WTC11 (cell line): Measurements from ENCODE around the gene APOA4. TPM values are rescaled to one million over a fixed set of nuclear protein-coding genes. Genes with fewer than 3 reads are reported as not detected.

ENCODE experiments used
- ATAC-seq: fragments of 200-7000 bp; cut with Tn5 transposase; 2 replicates; pipeline ENCODE4 v1.10.0; 2021; ENCODE audit warnings: mild to moderate bottlenecking, moderate library complexity
- CTCF ChIA-PET: fragments of 300-600 bp; sonication (Branson Sonifier 250); formaldehyde crosslinking; loops from one replicate; lab custom pipeline; 2021; ENCODE audit warnings: antibody characterized with exemption; lab: Charles Lee
- POLR2A ChIA-PET: fragments of 350-600 bp; sonication (Branson Sonifier 250); formaldehyde crosslinking; loops from one replicate; lab custom pipeline; 2021; ENCODE audit warnings: antibody characterized with exemption; lab: Charles Lee
- DNase-seq: peaks from one replicate; pipeline ENCODE4 v3.0.0; 2021; ENCODE audit warnings: low spot score
- H3K27ac Mint-ChIP-seq: 2 replicates; pipeline ENCODE4 v1.8.0; 2021; ENCODE audit warnings: mixed read lengths
- H3K27me3 Mint-ChIP-seq: 2 replicates; pipeline ENCODE4 v1.8.0; 2021; ENCODE audit warnings: low read depth, mild to moderate bottlenecking, moderate library complexity, mixed read lengths
- H3K36me3 Mint-ChIP-seq: 2 replicates; pipeline ENCODE4 v1.8.0; 2021; ENCODE audit warnings: mixed read lengths
- H3K4me1 Mint-ChIP-seq: 2 replicates; pipeline ENCODE4 v1.8.0; 2022; ENCODE audit warnings: mixed read lengths
- H3K4me3 Mint-ChIP-seq: 2 replicates; pipeline ENCODE4 v1.8.0; 2021; ENCODE audit warnings: mild to moderate bottlenecking, moderate library complexity, mixed read lengths
- H3K9me3 Mint-ChIP-seq: 2 replicates; pipeline ENCODE4 v1.8.0; 2021; ENCODE audit warnings: mixed read lengths
- ATF6 ChIP-seq: sonication (generic); formaldehyde crosslinking; IDR thresholded peaks from 2 replicates; pipeline ENCODE4 v1.8.1; 2023; ENCODE audit warnings: mild to moderate bottlenecking, missing genetic modification reagents
- E2F1 ChIP-seq: sonication (generic); formaldehyde crosslinking; IDR thresholded peaks from 2 replicates; pipeline ENCODE4 v1.8.0; 2022; ENCODE audit warnings: mild to moderate bottlenecking, missing genetic modification reagents
- FOXJ3 ChIP-seq: sonication (generic); formaldehyde crosslinking; IDR thresholded peaks from 2 replicates; pipeline ENCODE4 v1.9.0; 2021; ENCODE audit warnings: missing genetic modification reagents, mild to moderate bottlenecking, borderline replicate concordance
- FOXK1 ChIP-seq: sonication (generic); formaldehyde crosslinking; IDR thresholded peaks from 2 replicates; pipeline ENCODE4 v1.8.0; 2022; ENCODE audit warnings: mild to moderate bottlenecking, moderate library complexity, missing genetic modification reagents
- GTF2I ChIP-seq: fragments of 250-450 bp; sonication (Bioruptor Pico); conservative IDR thresholded peaks from 2 replicates; pipeline ENCODE4 v1.4.0; 2021; ENCODE audit warnings: mild to moderate bottlenecking
- NFE2L1 ChIP-seq: sonication (generic); formaldehyde crosslinking; IDR thresholded peaks from 2 replicates; pipeline ENCODE4 v1.8.1; 2023; ENCODE audit warnings: missing genetic modification reagents
- NR1H2 ChIP-seq: sonication (generic); formaldehyde crosslinking; IDR thresholded peaks from 2 replicates; pipeline ENCODE4 v1.9.0; 2021; ENCODE audit warnings: mild to moderate bottlenecking, moderate library complexity, missing genetic modification reagents
- OVOL2 ChIP-seq: fragments of 250-450 bp; sonication (Bioruptor Pico); IDR thresholded peaks from 2 replicates; pipeline ENCODE4 v1.9.0; 2021; ENCODE audit warnings: mild to moderate bottlenecking, borderline replicate concordance
- PRDM15 ChIP-seq: sonication (generic); formaldehyde crosslinking; IDR thresholded peaks from 2 replicates; pipeline ENCODE4 v1.8.0; 2022; ENCODE audit warnings: missing genetic modification reagents
- SMAD3 ChIP-seq: sonication (generic); formaldehyde crosslinking; IDR thresholded peaks from 2 replicates; pipeline ENCODE4 v1.8.0; 2022; ENCODE audit warnings: missing genetic modification reagents, mild to moderate bottlenecking, borderline replicate concordance
- SP1 ChIP-seq: sonication (generic); formaldehyde crosslinking; conservative IDR thresholded peaks from 2 replicates; pipeline ENCODE4 v1.8.1; 2022; ENCODE audit warnings: missing genetic modification reagents
- TCF7 ChIP-seq: sonication (generic); formaldehyde crosslinking; IDR thresholded peaks from 2 replicates; pipeline ENCODE4 v1.8.0; 2022; ENCODE audit warnings: mild to moderate bottlenecking, low read depth, missing genetic modification reagents, moderate library complexity
- TP53 ChIP-seq: sonication (generic); formaldehyde crosslinking; IDR thresholded peaks from 2 replicates; pipeline ENCODE4 v1.8.1; 2023; ENCODE audit warnings: mild to moderate bottlenecking, missing genetic modification reagents
- ZBTB43 ChIP-seq: sonication (generic); formaldehyde crosslinking; IDR thresholded peaks from 2 replicates; pipeline ENCODE4 v1.8.1; 2023; ENCODE audit warnings: mild to moderate bottlenecking, missing genetic modification reagents
- ZNF219 ChIP-seq: sonication (generic); formaldehyde crosslinking; IDR thresholded peaks from 2 replicates; pipeline ENCODE4 v1.8.0; 2023; ENCODE audit warnings: missing genetic modification reagents, mild to moderate bottlenecking, borderline replicate concordance
- ZSCAN18 ChIP-seq: fragments of 250-450 bp; sonication (Bioruptor Pico); IDR thresholded peaks from 2 replicates; pipeline ENCODE4 v2.1.2; 2022; ENCODE audit warnings: mild to moderate bottlenecking, moderate library complexity
- total RNA-seq: library from RNA; stranded (reverse); gene quantifications from 3 replicates; pipeline ENCODE4 v1.2.3, GENCODE V29; 2021

Gene APOA4
- total RNA-seq, 1 experiment from 2014 or later: not detected

GRCh38 chr11:116822575-116822974 is 529 bp downstream of the APOA4 start (continued):
- TF ChIP-seq PRDM15 (CRISPR knock-in tag): no peak
- TF ChIP-seq E2F1 (CRISPR knock-in tag): no peak
- no peak for TF ChIP-seq SMAD3 (CRISPR knock-in tag)
- TF ChIP-seq GTF2I (CRISPR knock-in tag): no peak
- no peak for TF ChIP-seq ATF6 (CRISPR knock-in tag)

- Mint-ChIP-seq H3K27me3 (no peaks in the 10 kb centered on the region), H3K4me3 (no peak overlapping the region), H3K9me3 (no peaks in the 10 kb centered on the region), H3K4me1 (no peaks in the 10 kb centered on the region), H3K36me3 (no peaks in the 10 kb centered on the region)
- ChIA-PET POLR2A (interaction anchor here (1.1 kb wide), 1 partner anchor 276 kb away, joined by 3 read pairs; no protein-coding TSS in a partner anchor), CTCF (interaction anchor here (0.9 to 3.8 kb wide), 4 partner anchors 15 to 317 kb away, joined by 3 to 21 read pairs (median 12); partner anchors contain the start of gene APOA5)
- DNase-seq: no peak
- TF ChIP-seq ZNF219: no peak
- TF ChIP-seq TP53 (CRISPR knock-in tag): no peak
- TF ChIP-seq NR1H2 (CRISPR knock-in tag): no peak
- TF ChIP-seq SP1 (CRISPR knock-in tag): no peak
- TF ChIP-seq TCF7: no peak
- no peak for TF ChIP-seq ZBTB43
- no peak for TF ChIP-seq FOXJ3 (CRISPR knock-in tag)
- TF ChIP-seq NFE2L1 (CRISPR knock-in tag): no peak
- no peak for TF ChIP-seq ZSCAN18 (CRISPR knock-in tag)
- TF ChIP-seq OVOL2 (CRISPR knock-in tag): no peak
- no peak for TF ChIP-seq GTF2I (CRISPR knock-in tag)
- TF ChIP-seq FOXK1 (CRISPR knock-in tag): no peak
- TF ChIP-seq, all 79 proteins: peak for 0
- no peak for ATAC-seq
- no peak overlapping the region for H3K27ac Mint-ChIP-seq
Observed at GRCh38 chr11:116821050-116821918, 1.8 kb downstream of the APOA4 start.
